ENCODE results near the gene SP110.

GRCh38 chr2:230220347-230220969, 674 bp upstream of the SP110 start:
- TF ChIP-seq CTCF (IDR thresholded peaks at IDR 0.05; ENCODE audit: borderline replicate concordance, extremely low read depth, low read length, poor library complexity, severe bottlenecking) (no peak), EZH2 (IDR thresholded peaks at IDR 0.05; ENCODE audit: borderline replicate concordance, low read depth, low read length, severe bottlenecking) (no peak)
